ENCODE data around the gene PIGC.

The PIGC gene

GRCh38 chr1:172456344-172456769, 12.5 kb upstream of the PIGC start:
- no peak overlapping the region for H3K27ac ChIP-seq
- TF ChIP-seq ZFX (IDR thresholded peaks at IDR 0.05; ENCODE audit: borderline replicate concordance) (no peak), CTCF (IDR thresholded peaks at IDR 0.05) (no peak)

GRCh38 chr1:172455451-172455850, 11.6 kb upstream of the PIGC start:
- no peak for TF ChIP-seq CTCF (IDR thresholded peaks at IDR 0.05)
- TF ChIP-seq ZFX (IDR thresholded peaks at IDR 0.05; ENCODE audit: borderline replicate concordance) = no peak
- H3K27ac ChIP-seq = no peak overlapping the region

- no peak for TF ChIP-seq ZFX (IDR thresholded peaks at IDR 0.05; ENCODE audit: borderline replicate concordance)
- no peak for TF ChIP-seq CTCF (IDR thresholded peaks at IDR 0.05)
- peak overlapping the region; percentile 27; the same call in 1 of the 2 replicates for H3K27ac ChIP-seq
Observed at GRCh38 chr1:172453607-172454006, 9.7 kb upstream of the PIGC start.

GRCh38 chr1:172453153-172453545, 9.3 kb upstream of the PIGC start:
- TF ChIP-seq CTCF (IDR thresholded peaks at IDR 0.05) (no peak), ZFX (IDR thresholded peaks at IDR 0.05; ENCODE audit: borderline replicate concordance) (no peak)
- H3K27ac ChIP-seq = peak overlapping the region; percentile 27; the same call in 1 of the 2 replicates

GRCh38 chr1:172452536-172453152, 8.8 kb upstream of the PIGC start:
- peak overlapping the region; percentile 27; the same call in 1 of the 2 replicates for H3K27ac ChIP-seq
- TF ChIP-seq ZFX (IDR thresholded peaks at IDR 0.05; ENCODE audit: borderline replicate concordance) (no peak), CTCF (IDR thresholded peaks at IDR 0.05) (no peak)

GRCh38 chr1:172451002-172451443, 7.2 kb upstream of the PIGC start:
- no peak for TF ChIP-seq CTCF (IDR thresholded peaks at IDR 0.05)
- TF ChIP-seq ZFX (IDR thresholded peaks at IDR 0.05; ENCODE audit: borderline replicate concordance) = no peak
- H3K27ac ChIP-seq = peak overlapping the region; percentile 43

GRCh38 chr1:172450524-172450885, 6.6 kb upstream of the PIGC start:
- H3K27ac ChIP-seq = peak overlapping the region; percentile 43
- TF ChIP-seq CTCF (IDR thresholded peaks at IDR 0.05) (no peak), ZFX (IDR thresholded peaks at IDR 0.05; ENCODE audit: borderline replicate concordance) (no peak)
